Activated B cell treated with CpG ODN at 0.5 μM for 24 hours (primary cell): ENCODE measurements around the gene CASR. TPM values are rescaled to one million over a fixed set of nuclear protein-coding genes. Genes with fewer than 3 reads are reported as not detected.

Experiments used
- ATAC-seq: fragments of 200-7000 bp; cut with Tn5 transposase; one replicate; pipeline ENCODE4 v1.10.0; 2021; ENCODE audit warnings: low read depth, mild to moderate bottlenecking, moderate library complexity
- CTCF ChIA-PET: fragments of 350-600 bp; sonication (Branson Sonifier 250); formaldehyde crosslinking; loops from one replicate; lab custom pipeline; 2021; ENCODE audit warnings: antibody characterized with exemption; lab: Charles Lee
- POLR2A ChIA-PET: fragments of 350-600 bp; sonication (Branson Sonifier 250); formaldehyde crosslinking; loops from one replicate; lab custom pipeline; 2021; ENCODE audit warnings: antibody characterized with exemption; lab: Charles Lee
- DNase-seq: peaks from one replicate; pipeline ENCODE4 v3.0.0; 2022
- H3K27ac Mint-ChIP-seq: one replicate; pipeline ENCODE4 v1.8.0; 2020; ENCODE audit warnings: mixed read lengths
- H3K27me3 Mint-ChIP-seq: one replicate; pipeline ENCODE4 v1.8.0; 2021; ENCODE audit warnings: mixed read lengths
- H3K36me3 Mint-ChIP-seq: one replicate; pipeline ENCODE4 v1.8.0; 2021; ENCODE audit warnings: low read depth, mixed read lengths
- H3K4me1 Mint-ChIP-seq: one replicate; pipeline ENCODE4 v1.8.0; 2021; ENCODE audit warnings: mixed read lengths
- H3K4me3 Mint-ChIP-seq: one replicate; pipeline ENCODE4 v1.8.0; 2020; ENCODE audit warnings: mild to moderate bottlenecking, mixed read lengths
- H3K9me3 Mint-ChIP-seq: one replicate; pipeline ENCODE4 v1.8.0; 2020; ENCODE audit warnings: mixed read lengths
- CTCF ChIP-seq: fragments of 200-600 bp; IDR thresholded peaks from one replicate; pipeline ENCODE4 v1.8.0; 2022; ENCODE audit warnings: antibody characterized with exemption, mild to moderate bottlenecking
- intact Hi-C: fragments of 100-400 bp; cut with micrococcal nuclease; formaldehyde crosslinking; loops from one replicate; pipeline ENCODE4 v1.15.1; 2024
- total RNA-seq: library from RNA; stranded (reverse); gene quantifications from 2 replicates; pipeline ENCODE4 v1.2.3, GENCODE V29; 2022

The CASR gene
- total RNA-seq, 1 donor from 2014 or later, result 0.02 TPM

GRCh38 chr3:122272879-122273278 lies 89.4 kb downstream of the CASR start:
- ChIA-PET CTCF (no interaction called here), POLR2A (no interaction called here)
- H3K4me3 Mint-ChIP-seq, result no peak overlapping the region
- H3K9me3 Mint-ChIP-seq, result no peaks in the 10 kb centered on the region
- H3K27me3 Mint-ChIP-seq, result no peaks in the 10 kb centered on the region
- no peaks in the 10 kb centered on the region for H3K36me3 Mint-ChIP-seq
- peaks cover 9% of the 10 kb centered on the region for H3K4me1 Mint-ChIP-seq
- intact Hi-C loops, result no loop called here
- H3K27ac Mint-ChIP-seq, result no peak overlapping the region
- no peak for TF ChIP-seq CTCF
- no peak for DNase-seq
- ATAC-seq, result no peak

- no peak for TF ChIP-seq CTCF
- Mint-ChIP-seq H3K27ac (no peak overlapping the region), H3K36me3 (no peaks in the 10 kb centered on the region), H3K9me3 (no peaks in the 10 kb centered on the region), H3K27me3 (no peaks in the 10 kb centered on the region), H3K4me3 (no peak overlapping the region), H3K4me1 (peaks cover 9% of the 10 kb centered on the region)
- no peak for ATAC-seq
- no peak for DNase-seq
- POLR2A ChIA-PET, result no interaction called here
- CTCF ChIA-PET, result no interaction called here
- intact Hi-C loops, result no loop called here
These were observed 90.0 kb downstream of the CASR start for GRCh38 chr3:122273498-122273897.

- Mint-ChIP-seq H3K36me3 (no peaks in the 10 kb centered on the region), H3K4me1 (no peaks in the 10 kb centered on the region), H3K4me3 (no peak overlapping the region), H3K27ac (no peak overlapping the region), H3K27me3 (no peaks in the 10 kb centered on the region), H3K9me3 (no peaks in the 10 kb centered on the region)
- DNase-seq (no peak), ATAC-seq (no peak)
- no peak for TF ChIP-seq CTCF
- ChIA-PET CTCF (no interaction called here), POLR2A (no interaction called here)
- intact Hi-C loops, result no loop called here
These were observed 98.4 kb downstream of the CASR start for GRCh38 chr3:122281891-122282290.

- Mint-ChIP-seq H3K36me3 (no peaks in the 10 kb centered on the region), H3K27me3 (no peaks in the 10 kb centered on the region), H3K4me3 (no peak overlapping the region), H3K27ac (no peak overlapping the region), H3K4me1 (no peaks in the 10 kb centered on the region), H3K9me3 (no peaks in the 10 kb centered on the region)
- ATAC-seq, result no peak
- intact Hi-C loops, result no loop called here
- CTCF ChIA-PET, result no interaction called here
- no peak for TF ChIP-seq CTCF
- POLR2A ChIA-PET, result no interaction called here
- DNase-seq, result no peak
These were observed 100.5 kb downstream of the CASR start for GRCh38 chr3:122283796-122284445.

GRCh38 chr3:122284486-122284885 lies 101.0 kb downstream of the CASR start:
- no peaks in the 10 kb centered on the region for H3K36me3 Mint-ChIP-seq
- no peaks in the 10 kb centered on the region for H3K9me3 Mint-ChIP-seq
- no peaks in the 10 kb centered on the region for H3K27me3 Mint-ChIP-seq
- no peak overlapping the region for H3K4me3 Mint-ChIP-seq
- DNase-seq (no peak), ATAC-seq (no peak)
- TF ChIP-seq CTCF, result no peak
- no peak overlapping the region for H3K27ac Mint-ChIP-seq
- intact Hi-C loops, result no loop called here
- ChIA-PET CTCF (no interaction called here), POLR2A (no interaction called here)
- no peaks in the 10 kb centered on the region for H3K4me1 Mint-ChIP-seq
